Right hindlimb (tissue), 1 donor: ENCODE data around the gene FAM241A.
"Not testable (repeated sequence)": the region's sequence is repeated elsewhere in the genome, so short reads cannot be mapped to it uniquely, and the experiment has no call there.

ENCODE experiments used
- DNase-seq: peaks from one replicate; pipeline ENCODE4 v3.0.0-alpha.2; 2018

FAM241A gene

DNA sequence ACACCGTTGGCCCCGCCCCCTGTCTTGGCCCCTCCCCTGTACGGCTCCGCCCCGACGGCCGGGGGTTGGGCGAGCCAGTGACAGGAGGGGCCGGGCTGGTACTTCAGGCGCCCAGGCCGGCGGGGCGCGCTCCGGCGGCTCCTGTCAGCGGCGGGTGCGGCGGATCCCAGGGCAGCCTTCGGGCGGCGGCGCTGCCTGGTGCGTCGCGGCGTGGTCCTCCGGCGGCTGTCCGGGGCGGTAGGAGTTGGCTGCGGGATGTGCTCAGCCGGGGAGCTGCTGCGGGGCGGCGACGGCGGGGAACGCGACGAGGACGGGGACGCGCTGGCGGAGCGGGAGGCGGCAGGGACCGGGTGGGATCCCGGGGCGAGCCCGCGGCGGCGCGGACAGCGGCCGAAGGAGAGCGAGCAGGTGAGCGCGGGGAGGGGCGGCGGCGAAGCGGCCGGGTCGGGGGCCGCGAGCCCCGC lies at the start of gene FAM241A:
TSS of gene FAM241A (plus strand) at position 129 of the 464 bp plus-strand sequence. CDS start at position 256, 127 bp downstream.
- DNase-seq: peak; percentile 90

DNA sequence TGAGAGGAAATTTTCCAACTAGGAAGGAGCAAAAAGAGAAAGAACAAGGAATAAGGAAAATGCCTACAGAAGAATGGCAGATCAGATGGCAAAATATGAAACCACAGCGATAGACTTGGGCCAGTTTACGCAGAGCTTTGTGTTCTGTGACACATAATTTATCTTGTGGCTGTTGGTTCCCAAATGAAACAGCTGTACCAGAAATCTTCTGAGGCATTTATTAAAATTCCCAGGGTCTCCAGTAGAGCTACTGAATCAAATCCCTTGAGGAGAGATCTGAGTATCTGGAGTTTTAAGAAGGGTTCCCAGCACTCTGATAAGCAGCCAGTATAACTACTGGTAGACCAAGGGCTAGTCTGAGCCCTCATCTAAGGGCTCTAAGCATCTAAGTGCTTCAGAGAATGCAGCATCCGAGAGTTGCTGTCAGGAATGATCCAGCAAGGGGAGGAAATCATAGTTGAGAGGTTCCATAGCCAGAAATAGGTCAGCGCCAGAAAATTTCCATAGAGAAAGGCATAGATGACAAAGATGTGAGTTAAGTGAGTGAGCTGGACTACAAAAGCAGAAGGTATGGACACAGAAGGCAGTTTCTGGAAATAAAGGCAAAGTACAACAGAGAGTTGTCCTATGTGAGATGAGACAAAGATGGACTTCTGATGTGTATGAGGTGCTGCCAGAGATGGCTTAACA lies 46.3 kb upstream of the FAM241A start:
- no peak for DNase-seq

DNA sequence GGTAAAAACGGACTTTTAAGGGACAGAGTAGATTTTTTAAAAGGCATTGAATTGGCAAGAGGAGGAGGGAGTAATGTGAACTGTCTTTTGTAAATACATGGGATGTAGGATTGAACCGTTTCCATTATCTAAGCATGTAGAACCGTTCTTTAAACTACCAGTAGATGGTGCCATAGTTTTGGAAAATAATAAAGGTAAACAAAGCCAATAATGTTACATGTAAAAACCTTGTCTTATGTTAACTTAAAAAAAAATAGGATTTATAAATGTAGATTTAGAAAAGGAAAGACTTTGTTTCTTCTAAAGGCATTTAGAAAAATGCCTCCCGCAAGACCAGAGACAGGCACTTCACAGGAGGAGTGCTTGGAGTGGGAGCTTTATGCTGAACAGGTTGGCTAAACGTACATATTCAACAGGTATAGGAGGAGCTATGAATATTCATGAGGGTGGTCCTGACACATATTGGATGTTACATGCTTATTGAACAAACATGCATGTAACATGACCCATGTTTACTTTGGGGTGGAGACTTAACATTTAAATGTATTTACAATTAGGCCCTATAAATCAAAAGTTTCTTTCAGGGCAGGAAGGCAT lies 45.5 kb upstream of the FAM241A start:
- no peak for DNase-seq

DNA sequence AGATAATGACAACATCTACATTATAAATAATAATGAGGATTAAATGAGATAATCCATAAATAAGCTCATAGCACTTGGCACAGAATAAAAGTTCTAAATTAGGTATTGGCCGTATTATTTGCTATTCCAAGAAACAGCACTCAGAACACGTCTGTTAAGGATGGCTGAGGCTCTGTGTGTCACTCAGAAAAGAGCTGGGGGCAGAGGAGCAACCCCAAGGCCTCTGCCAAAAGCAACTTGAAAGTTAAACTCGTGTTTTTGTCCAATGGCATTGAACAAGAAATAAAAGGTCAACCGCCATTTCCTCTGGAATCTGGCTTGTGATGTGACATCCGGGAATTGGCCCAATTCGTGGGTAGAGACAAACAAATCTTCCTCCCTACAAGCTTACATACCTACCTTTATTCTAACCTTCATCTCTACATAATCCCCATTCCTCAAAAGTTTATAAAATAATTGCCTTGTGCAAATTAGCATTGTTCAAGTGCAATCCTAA lies 42.3 kb upstream of the FAM241A start:
- no peak for DNase-seq

DNA sequence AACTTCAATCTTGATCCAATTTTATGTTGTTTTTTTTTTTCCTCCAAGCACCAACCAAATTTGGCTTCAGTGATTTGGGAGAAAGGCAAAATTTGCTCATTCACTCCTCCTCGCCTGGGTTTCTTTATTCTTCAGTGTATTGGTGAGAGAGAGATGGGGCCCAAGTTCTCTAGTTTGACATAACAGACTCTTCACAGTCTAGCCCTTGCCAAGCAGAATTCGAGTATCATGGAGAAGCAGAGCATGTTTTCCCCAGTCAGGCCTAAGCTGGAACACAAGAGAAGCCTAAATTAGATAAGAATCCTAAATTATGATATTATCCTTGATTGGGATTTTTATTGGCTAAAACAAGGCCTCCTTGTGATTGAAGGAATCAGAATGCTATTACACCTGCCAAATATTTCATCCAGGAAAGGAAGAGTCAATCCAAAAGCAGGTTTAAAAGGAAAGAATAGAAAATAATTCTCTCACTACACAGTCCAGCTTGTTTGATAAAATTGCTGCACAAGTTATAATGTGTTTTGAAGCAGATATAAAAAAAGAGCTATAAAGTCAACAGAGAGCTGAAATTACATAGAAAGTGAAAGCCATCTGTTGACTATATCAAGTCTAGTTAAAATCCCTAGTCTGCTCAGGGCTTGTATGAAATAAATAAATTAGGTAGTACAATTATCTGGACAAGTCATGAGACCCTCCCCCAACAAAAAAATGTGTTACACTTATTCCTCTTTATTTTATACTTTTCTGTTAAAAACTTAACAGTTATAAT lies 39.9 kb upstream of the FAM241A start:
- DNase-seq: no peak

DNA sequence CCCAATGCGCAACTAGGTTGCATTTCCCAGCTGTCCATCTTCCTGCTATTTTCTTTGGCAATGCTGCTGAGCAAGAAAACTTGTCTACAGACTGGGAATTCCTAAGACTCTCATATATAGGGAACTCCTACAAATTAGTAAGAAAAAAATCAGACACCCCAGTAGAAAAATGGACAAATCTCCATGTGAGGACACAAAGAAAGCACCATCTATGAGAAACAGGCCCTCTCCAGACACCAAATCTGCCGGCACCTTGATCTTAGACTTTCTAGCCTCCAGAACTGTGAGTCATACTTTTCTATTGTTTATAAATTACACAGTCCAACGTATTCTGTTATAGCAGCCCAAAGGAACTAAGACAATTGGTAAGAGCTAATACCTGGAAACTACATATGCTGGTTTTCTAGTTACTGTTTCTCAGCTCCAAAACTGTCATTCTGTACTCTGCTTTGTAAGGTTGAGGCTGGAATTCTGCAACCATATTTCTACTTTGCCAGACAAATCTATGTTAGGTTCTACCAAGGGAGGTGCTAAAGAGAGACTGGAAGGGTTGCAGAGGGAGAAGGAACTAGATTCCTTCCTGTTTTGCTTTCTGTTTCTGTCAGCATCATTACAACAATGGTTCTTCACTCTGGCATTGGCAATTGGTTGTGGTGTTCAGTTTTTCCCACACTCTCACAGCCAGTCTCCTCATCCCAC lies 35.7 kb upstream of the FAM241A start:
- DNase-seq: no peak

DNA sequence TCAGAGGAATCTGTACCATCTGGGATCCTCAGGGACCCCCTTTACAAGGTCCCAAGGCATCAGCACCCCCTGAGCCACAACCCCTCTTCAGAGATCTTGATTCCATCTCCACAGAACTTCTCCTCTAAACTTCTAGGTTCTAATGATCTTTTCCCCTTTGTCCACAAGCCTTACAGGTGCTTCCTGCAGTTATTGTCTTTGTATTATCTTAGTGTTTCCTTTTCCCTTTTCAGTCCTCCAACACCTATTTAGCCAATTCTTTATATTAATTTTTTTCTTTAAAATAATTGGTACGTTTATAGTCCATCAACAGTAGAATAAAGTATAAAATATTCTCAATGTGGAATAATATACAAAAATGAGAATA lies 35.2 kb upstream of the FAM241A start:
- no peak for DNase-seq

DNA sequence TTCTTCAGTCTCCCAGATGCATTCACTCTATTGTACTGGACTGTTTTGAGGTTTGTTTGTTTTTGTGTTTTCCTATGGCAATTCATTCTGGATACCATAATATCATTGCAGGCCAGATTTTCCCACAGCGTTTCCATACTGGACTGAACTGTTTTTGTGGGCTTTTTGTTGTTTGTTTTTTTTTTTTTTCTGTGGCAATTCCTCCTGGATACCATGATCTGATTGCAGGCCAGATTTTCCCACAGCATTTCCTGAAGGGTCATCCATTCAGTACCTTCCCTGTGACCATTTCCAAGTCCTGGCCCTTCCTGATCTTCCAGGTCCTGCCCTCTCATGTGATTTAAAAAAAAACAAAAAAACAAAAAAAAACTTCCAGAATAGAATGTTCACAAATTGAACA lies 33.9 kb upstream of the FAM241A start:
- DNase-seq: no peak

DNA sequence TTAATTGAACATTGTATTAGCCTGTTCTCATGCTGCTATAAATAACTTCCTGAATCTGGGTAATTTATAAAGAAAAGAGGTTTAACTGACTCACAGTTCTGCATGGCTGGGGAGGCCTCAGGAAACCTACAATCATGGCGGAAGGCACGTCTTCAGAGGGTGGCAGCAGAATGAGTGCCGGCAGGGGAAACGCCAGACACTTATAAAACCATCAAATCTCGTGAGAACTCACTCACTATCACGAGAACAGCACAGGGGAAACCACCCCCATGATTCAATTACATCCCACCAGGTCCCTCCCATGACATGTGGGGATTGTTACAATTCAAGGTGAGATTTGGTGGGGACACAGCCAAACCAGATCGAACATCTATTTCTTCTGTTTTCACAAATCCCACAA lies 33.2 kb upstream of the FAM241A start:
- not testable (repeated sequence) for DNase-seq

DNA sequence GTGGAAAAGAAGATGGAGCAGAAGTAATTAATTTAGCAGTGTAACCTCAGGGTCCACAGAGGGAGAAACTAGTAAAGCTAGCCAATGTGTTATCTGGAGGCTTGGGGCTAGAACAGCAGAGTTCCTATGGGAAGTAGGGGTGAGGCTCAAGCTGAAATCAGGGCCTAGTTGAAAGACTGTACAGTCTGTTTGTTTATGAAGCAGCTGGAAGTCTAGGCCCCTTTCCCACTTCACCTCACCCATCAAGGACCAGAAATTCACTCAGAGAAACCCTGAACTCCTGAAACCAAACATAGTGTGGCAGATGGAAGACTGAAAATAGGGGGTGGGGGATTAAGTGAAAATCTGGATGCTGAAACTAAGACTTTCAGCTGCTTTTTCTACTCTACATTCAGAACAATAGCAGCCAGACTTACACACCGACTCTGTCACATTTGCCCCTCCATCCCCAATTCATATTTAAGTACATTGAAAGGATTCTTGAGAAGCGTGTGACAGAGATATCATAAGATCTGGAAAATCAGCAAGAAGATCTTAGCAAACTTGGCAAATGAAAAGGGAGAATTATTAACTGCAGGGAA lies 32.6 kb upstream of the FAM241A start:
- no peak for DNase-seq

DNA sequence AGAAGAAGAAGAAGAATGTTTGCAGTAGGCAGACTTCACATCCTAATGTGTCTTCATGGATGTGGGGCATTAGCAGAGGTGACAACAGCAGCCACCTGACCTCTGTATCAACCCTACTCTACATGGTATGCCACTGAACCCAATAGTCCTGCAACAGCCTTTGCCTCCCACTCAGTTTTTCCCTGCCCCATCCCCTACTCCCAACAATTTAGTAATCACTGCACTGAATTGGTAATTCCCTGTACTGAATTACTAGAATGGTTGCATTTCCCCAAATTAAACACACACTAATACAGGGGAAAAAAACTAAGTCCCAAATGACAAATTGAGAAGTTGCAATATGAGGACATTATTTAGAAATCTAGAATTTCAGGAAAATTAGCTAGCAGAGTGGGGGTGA lies 31.4 kb upstream of the FAM241A start:
- DNase-seq: no peak

DNA sequence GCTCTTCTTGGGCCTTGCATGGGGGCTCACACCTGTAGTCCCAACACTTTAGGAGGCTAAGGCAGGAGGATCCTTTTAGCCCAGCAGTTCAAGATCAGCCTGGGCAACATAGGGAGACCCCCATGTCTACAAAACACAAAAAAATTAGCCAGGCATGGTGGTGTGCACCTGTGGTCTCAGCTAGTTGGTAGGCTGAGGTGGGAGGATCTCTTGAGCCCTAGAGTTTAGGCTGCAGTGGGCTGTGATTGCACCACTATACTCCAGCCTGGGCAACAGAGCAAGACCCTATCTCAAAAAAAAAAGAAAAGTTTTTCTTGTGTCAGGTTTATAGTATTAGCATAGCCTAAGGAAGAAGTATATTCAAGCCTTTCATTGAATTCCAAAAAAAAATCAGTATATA lies 30.8 kb upstream of the FAM241A start:
- no peak for DNase-seq

DNA sequence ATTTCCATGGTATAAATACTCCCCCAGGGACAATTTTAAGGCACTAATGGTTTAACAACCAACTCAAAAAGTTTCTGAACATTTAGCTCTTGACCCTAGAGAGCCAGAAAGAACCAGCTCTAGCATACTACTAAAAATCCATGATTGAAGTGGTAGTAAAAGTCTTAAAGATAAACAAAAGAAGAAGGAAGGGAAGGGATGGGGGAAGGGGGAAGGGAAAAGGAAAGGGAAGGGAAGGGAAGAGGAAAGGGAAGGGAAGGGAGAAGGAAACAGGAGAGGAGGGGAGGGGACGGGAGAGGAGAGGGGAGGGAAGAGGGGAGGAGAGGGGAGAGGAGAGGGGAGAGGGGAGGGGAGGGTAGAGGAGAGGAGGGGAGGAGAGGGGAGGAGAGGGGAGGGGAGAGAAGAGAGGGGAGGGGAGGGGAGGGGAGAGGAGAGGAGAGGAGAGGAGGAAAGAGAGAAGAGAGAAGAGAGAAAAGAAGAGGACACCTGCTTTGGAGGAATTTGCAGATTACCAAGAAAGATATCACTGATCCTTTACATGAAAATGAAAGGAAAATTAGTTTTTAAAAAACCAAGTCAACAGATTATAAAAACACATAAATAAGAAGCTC lies 26.4 kb upstream of the FAM241A start:
- DNase-seq: no peak

DNA sequence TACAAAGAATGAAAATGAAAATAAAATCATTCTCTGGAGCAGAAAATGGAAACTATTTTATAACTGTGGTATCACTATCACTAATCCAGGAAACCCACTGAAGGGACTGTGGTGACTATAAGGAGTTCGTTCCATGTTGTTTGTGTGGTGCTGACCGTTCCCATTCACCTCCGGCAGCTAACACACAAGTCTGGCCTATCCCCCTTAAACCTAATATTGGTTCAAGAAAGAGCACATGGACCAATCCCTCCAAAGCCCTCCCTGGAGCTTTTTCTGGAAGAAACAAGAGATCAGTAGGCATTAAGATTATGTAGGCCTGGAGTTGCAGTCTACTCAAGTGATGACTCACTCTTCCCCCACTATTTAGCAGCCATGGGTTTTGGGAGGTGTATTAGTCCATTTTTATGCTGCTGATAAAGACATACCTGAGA lies 25.9 kb upstream of the FAM241A start:
- no peak for DNase-seq

DNA sequence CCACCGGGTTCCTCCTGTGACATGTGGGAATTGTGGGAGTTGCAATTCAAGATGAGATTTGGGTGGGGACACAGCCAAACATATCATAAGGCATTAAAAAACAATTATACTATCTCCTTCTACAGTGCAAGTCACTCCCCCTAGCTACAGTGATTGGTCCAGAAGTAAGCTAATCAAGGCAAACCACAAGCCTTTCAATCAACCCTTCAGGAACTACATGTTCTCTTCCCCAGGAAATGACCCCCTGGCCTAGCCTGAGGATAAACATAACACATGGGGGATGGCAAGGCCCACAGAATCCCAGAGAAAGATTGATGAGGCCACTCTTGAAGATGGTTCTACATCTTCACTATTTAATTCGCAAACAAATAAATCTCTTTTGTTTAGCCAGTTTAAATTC lies 25.2 kb upstream of the FAM241A start:
- no peak for DNase-seq

DNA sequence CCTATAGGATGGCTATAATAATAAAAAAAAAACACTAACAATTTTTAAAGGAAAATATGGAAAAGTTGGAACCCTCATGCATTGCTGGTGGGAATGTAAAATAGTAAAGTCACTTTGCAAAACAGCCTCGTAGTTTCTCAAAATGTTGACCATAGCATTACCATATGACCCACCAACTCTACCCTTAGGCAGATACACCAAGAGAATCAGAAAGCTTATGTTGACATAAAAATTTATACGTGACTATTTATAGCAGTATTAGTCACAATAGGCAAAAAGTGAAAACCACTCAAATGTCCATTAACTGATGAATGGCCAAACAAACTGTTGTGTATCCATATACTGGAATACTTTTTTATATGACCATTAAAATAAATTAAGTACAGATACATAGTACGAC lies 19.8 kb upstream of the FAM241A start:
- no peak for DNase-seq

DNA sequence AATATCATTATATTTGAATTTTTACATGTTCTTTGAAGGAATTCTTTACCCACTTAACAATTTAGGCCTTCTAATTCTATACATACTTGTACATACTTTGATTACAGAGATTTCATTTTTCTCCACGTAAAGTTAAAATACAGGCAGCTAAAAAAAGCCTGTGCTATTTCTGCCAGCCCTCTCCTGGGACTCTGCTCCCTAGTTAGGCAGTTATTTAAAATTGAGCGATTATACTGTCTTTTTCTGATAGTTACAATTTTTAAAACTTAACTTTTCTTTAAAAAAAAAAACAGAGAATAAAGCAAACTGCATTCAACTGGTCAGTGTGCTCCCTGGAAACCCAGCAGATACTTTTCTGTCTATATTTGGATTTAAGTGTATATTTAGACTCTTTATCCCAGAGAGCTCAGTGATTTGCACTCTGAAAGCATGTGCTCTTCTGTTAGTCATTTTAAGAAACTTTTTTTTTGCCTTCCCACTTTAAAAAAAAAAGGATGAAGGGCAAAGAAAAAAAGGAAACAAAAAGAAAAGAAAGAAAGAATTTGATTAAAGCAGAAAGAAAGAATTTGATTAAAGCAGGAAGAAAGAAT lies 18.1 kb upstream of the FAM241A start:
- DNase-seq: no peak

DNA sequence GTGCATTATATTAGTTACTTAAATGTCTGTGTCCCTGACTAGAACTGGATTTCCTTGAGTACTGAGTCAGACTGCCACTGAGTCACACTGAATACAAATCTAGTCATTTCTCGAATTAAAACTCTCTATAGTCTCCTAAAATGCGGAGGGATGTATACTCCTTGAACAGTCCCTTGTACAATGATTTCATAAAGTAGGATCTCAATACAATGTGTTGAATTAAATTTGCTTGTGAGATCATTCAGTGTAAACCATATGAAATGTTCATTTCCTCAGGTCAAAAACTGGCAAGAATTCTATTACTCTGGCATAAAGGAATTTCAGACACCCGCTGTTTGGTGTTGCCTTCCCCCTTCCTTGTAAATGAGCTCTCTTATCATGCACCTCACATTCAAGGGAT lies 17.5 kb upstream of the FAM241A start:
- no peak for DNase-seq

DNA sequence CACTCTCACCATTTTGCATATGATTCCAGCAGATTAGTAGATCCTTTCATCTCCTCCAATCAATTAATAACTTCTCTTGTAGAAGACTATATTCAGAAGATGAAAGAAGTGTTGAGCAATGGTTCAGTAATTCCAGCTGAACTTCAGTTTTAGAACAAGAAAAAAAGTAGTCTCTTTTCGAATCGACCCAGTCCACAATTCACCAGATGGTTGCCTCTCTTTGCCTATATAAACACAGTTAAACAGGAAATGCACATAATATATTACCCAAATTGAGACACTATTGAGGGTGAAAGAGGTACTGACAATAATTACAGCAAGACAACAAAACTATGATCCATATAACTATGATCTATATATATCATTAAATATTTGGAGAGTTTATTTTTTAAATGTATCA lies 16.8 kb upstream of the FAM241A start:
- DNase-seq: no peak

DNA sequence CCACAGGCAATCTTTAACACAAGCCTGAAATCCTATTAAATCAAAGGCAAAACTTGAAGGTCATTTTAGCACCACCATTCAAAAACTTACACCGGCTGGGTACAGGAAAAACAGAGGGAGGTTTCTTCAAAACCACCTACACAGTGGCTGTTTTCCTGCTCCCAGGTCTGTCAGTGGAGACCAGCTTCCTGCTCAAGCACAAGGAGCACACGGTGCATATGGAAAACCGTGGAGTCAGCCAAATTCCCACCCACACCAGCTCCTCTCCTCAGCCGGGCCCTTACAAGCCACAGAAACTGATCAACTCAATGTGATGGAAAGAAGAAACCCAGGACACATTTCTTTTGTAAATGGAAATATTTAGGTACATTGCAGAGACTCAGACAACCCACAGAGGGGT lies 14.3 kb upstream of the FAM241A start:
- peak; percentile 57 for DNase-seq

DNA sequence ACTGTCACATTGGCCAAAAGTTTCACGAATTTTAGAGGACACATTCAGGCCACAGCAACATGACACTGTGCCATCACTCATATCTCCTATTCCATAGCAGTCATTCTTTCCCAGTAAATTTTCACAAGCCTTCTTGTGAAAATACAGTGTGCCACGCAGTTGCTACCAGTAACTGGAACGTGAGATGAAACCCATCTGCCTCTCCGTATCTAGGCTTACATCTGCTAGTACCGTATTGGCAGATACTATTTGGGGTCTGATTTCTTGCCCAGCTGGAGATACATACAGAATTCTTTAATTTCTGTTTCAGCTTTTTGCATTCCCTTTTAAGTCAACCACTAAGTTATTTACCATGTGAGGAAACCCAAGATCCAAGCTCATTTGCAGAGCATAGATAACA lies 8.7 kb upstream of the FAM241A start:
- DNase-seq: no peak

DNA sequence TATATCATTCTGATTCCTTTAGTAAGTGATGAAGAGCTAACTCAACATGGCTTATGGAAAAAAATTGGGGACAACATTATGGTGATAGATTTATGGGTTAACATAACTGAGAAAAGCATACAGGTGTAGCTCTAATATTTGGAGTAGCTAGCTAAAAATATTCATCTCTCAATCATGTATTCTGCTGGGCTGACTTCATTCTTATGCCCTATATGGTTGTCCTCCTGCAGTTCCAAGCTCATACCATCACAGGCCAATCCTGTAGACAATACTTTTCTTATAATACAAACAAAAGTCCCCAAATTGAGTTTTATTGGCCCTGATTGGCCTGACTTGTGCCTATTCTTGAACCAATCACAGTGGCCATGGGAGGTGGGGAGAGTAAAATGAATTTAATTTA lies 6.7 kb upstream of the FAM241A start:
- DNase-seq: no peak
